Measurements from ENCODE around the gene SLC1A3.

GRCh38 chr5:36686881-36687280 lies 80.5 kb downstream of the SLC1A3 start:
- TF ChIP-seq, protein P1, sequence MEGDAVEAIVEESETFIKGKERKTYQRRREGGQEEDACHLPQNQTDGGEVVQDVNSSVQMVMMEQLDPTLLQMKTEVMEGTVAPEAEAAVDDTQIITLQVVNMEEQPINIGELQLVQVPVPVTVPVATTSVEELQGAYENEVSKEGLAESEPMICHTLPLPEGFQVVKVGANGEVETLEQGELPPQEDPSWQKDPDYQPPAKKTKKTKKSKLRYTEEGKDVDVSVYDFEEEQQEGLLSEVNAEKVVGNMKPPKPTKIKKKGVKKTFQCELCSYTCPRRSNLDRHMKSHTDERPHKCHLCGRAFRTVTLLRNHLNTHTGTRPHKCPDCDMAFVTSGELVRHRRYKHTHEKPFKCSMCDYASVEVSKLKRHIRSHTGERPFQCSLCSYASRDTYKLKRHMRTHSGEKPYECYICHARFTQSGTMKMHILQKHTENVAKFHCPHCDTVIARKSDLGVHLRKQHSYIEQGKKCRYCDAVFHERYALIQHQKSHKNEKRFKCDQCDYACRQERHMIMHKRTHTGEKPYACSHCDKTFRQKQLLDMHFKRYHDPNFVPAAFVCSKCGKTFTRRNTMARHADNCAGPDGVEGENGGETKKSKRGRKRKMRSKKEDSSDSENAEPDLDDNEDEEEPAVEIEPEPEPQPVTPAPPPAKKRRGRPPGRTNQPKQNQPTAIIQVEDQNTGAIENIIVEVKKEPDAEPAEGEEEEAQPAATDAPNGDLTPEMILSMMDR (IDR thresholded peaks at IDR 0.05), result no peak
- TF ChIP-seq EZH2phosphoT487 (IDR thresholded peaks at IDR 0.05), result no peak
